Neural cell (in vitro differentiated cells): ENCODE measurements around the gene SH3YL1. TPM values are rescaled to one million over a fixed set of nuclear protein-coding genes. Genes with fewer than 3 reads are reported as not detected.

Experiments
- H2AFZ ChIP-seq: fragments of 200-600, 300-800 bp; sonication (generic), shearing (Covaris generic); 2 replicates; pipeline ENCODE4 v1.6.0; 2014; ENCODE audit warnings: low read depth, mild to moderate bottlenecking, antibody characterized with exemption, low read length, moderate library complexity
- H3F3A ChIP-seq: fragments of 200-600 bp; shearing (Covaris generic); 2 replicates; pipeline ENCODE4 v1.6.1; 2016; ENCODE audit warnings: mild to moderate bottlenecking, moderate library complexity, mixed read lengths, antibody characterized with exemption, low read length; ENCODE audit not compliant: insufficient read depth, poor library complexity, severe bottlenecking
- H3K27ac ChIP-seq: fragments of 200-600, 300-800 bp; sonication (generic), shearing (Covaris generic); 2 replicates; pipeline ENCODE4 v1.5.1; 2014; ENCODE audit warnings: mild to moderate bottlenecking, low read length, moderate library complexity
- H3K27me3 ChIP-seq: fragments of 300-800, 200-600 bp; sonication (generic), shearing (Covaris generic); 2 replicates; pipeline ENCODE4 v1.6.0; 2014; ENCODE audit warnings: mild to moderate bottlenecking, low read depth, low read length, moderate library complexity; ENCODE audit not compliant: insufficient read depth
- H3K36me3 ChIP-seq: fragments of 300-800, 200-600 bp; sonication (generic), shearing (Covaris generic); 2 replicates; pipeline ENCODE4 v1.5.1; 2014; ENCODE audit warnings: mild to moderate bottlenecking, antibody characterized with exemption, low read length, moderate library complexity; ENCODE audit not compliant: insufficient read depth
- H3K4me2 ChIP-seq: fragments of 300-800, 200-600 bp; sonication (generic), shearing (Covaris generic); 2 replicates; pipeline ENCODE4 v1.6.0; 2014; ENCODE audit warnings: mild to moderate bottlenecking, low read length
- H3K4me3 ChIP-seq: fragments of 300-800, 200-600 bp; sonication (generic), shearing (Covaris generic); 2 replicates; pipeline ENCODE4 v1.5.1; 2014; ENCODE audit warnings: mild to moderate bottlenecking, low read length, moderate library complexity
- H3K79me2 ChIP-seq: fragments of 200-600 bp; shearing (Covaris generic); replicated peaks from 2 replicates; pipeline ENCODE4 v1.6.0; 2014; ENCODE audit warnings: mild to moderate bottlenecking, low read length, moderate library complexity; ENCODE audit not compliant: insufficient read depth
- H3K9ac ChIP-seq: fragments of 300-800, 200-600 bp; sonication (generic), shearing (Covaris generic); 2 replicates; pipeline ENCODE4 v1.6.1; 2016; ENCODE audit warnings: mild to moderate bottlenecking, low read length, mixed read lengths
- H3K9me2 ChIP-seq: fragments of 200-600 bp; shearing (Covaris generic); 2 replicates; pipeline ENCODE4 v1.6.1; 2016; ENCODE audit warnings: mild to moderate bottlenecking, low read length, mixed read lengths; ENCODE audit not compliant: insufficient read depth
- H3K9me3 ChIP-seq: fragments of 200-600, 300-800 bp; sonication (generic), shearing (Covaris generic); 2 replicates; pipeline ENCODE4 v1.6.1; 2016; ENCODE audit warnings: mild to moderate bottlenecking, mixed run types, low read length, moderate library complexity, mixed read lengths
- H4K20me1 ChIP-seq: fragments of 200-600 bp; shearing (Covaris generic); 2 replicates; pipeline ENCODE4 v1.6.1; 2016; ENCODE audit warnings: mild to moderate bottlenecking, mixed run types; ENCODE audit not compliant: insufficient read depth
- CTCF ChIP-seq: fragments of 450-650 bp; IDR thresholded peaks from 2 replicates; pipeline ENCODE4 v1.5.1; 2014; ENCODE audit warnings: antibody characterized with exemption, mild to moderate bottlenecking, moderate library complexity; ENCODE audit not compliant: poor library complexity, severe bottlenecking
- EP300 ChIP-seq: fragments of 450-650 bp; conservative IDR thresholded peaks from 2 replicates; pipeline ENCODE4 v1.6.1; 2014; ENCODE audit warnings: antibody characterized with exemption, mild to moderate bottlenecking, moderate library complexity; ENCODE audit not compliant: poor library complexity, severe bottlenecking
- EZH2 ChIP-seq: fragments of 200-600, 300-800 bp; shearing (Covaris generic), sonication (generic); IDR thresholded peaks from 2 replicates; pipeline ENCODE4 v1.6.1; 2014; ENCODE audit warnings: antibody characterized with exemption, low read length, borderline replicate concordance, mild to moderate bottlenecking; ENCODE audit not compliant: insufficient read depth, poor library complexity, severe bottlenecking
- MXI1 ChIP-seq: fragments of 450-650 bp; conservative IDR thresholded peaks from 2 replicates; pipeline ENCODE4 v1.6.1; 2014; ENCODE audit warnings: antibody characterized with exemption, mild to moderate bottlenecking; ENCODE audit not compliant: poor library complexity, severe bottlenecking
- POLR2AphosphoS5 ChIP-seq: IDR thresholded peaks from 2 replicates; pipeline ENCODE4 v1.6.1; 2012
- RAD21 ChIP-seq: fragments of 450-650 bp; conservative IDR thresholded peaks from 2 replicates; pipeline ENCODE4 v1.6.1; 2014; ENCODE audit warnings: antibody characterized with exemption, mild to moderate bottlenecking, moderate library complexity
- REST ChIP-seq: IDR thresholded peaks from 2 replicates; pipeline ENCODE4 v1.6.1; 2012; ENCODE audit warnings: borderline replicate concordance
- SMC3 ChIP-seq: fragments of 450-650 bp; conservative IDR thresholded peaks from 2 replicates; pipeline ENCODE4 v1.6.1; 2014; ENCODE audit warnings: antibody characterized with exemption, mild to moderate bottlenecking, moderate library complexity; ENCODE audit not compliant: poor library complexity
- TAF1 ChIP-seq: IDR thresholded peaks from 2 replicates; pipeline ENCODE4 v1.6.1; 2012; ENCODE audit warnings: low read depth
- polyA plus RNA-seq: library from polyadenylated mRNA; depleted of rRNA; stranded (reverse); fragments of >200 nt; gene quantifications from 2 replicates; pipeline ENCODE4 v1.2.3, GENCODE V29; 2014

SH3YL1 gene
- polyA plus RNA-seq, 1 donor from 2014 or later = 70.6 TPM

DNA sequence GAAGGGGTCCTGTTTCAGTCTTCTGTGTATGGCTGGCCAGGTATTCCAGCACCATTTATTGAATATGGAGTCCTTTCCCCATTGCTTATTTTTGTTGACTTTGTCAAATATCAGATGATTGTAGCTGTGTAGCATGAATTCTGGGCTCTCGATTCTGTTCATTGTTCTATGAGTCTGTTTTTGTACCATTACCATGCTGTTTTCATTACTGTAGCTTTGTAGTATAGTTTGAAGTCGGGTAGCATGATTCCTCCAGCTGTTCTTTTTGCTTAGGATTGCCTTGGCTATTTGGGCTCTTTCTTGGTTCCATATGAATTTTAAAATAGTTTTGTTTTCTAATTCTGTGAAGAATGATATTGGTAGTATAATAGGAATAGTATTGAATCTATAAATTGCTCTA is 6.0 kb downstream of the SH3YL1 start:
- no peak for TF ChIP-seq MXI1
- no peak for TF ChIP-seq RAD21
- no peak for TF ChIP-seq EP300
- TF ChIP-seq CTCF = no peak
- TF ChIP-seq REST = no peak
- no peak for TF ChIP-seq SMC3
- no peak for TF ChIP-seq POLR2AphosphoS5

GRCh38 chr2:257429-257828 is 6.4 kb downstream of the SH3YL1 start:
- Histone ChIP-seq H3K9me3 (peaks cover 9% of the 10 kb centered on the region), H3K9ac (no peak overlapping the region), H3F3A (no peaks in the 10 kb centered on the region), H3K4me3 (no peak overlapping the region), H3K27me3 (no peaks in the 10 kb centered on the region), H4K20me1 (no peaks in the 10 kb centered on the region), H3K79me2 (no peaks in the 10 kb centered on the region), H3K27ac (no peak overlapping the region), H3K4me2 (no peak overlapping the region), H3K9me2 (no peaks in the 10 kb centered on the region), H2AFZ (no peak overlapping the region), H3K36me3 (no peaks in the 10 kb centered on the region)
- TF ChIP-seq RAD21 = no peak
- no peak for TF ChIP-seq SMC3
- no peak for TF ChIP-seq MXI1
- TF ChIP-seq REST = no peak
- no peak for TF ChIP-seq POLR2AphosphoS5
- no peak for TF ChIP-seq TAF1
- TF ChIP-seq CTCF = no peak
- no peak for TF ChIP-seq EP300
- TF ChIP-seq EZH2 = no peak

More for the DNA sequence above, 6.0 kb downstream of the SH3YL1 start:
- Histone ChIP-seq H3K27me3 (no peaks in the 10 kb centered on the region), H3K79me2 (no peaks in the 10 kb centered on the region), H2AFZ (no peak overlapping the region), H3K9ac (no peak overlapping the region), H3K27ac (no peak overlapping the region), H3F3A (no peaks in the 10 kb centered on the region), H3K9me3 (peaks cover 9% of the 10 kb centered on the region), H4K20me1 (no peaks in the 10 kb centered on the region), H3K4me3 (no peak overlapping the region), H3K9me2 (no peaks in the 10 kb centered on the region), H3K4me2 (no peak overlapping the region), H3K36me3 (no peaks in the 10 kb centered on the region)
